HCT116 (cell line): Measurements from ENCODE around the gene DHX36. TPM values are rescaled to one million over a fixed set of nuclear protein-coding genes. Genes with fewer than 3 reads are reported as not detected.

ENCODE experiments used
- ATAC-seq: fragments of 200-7000 bp; cut with Tn5 transposase; 2 replicates; pipeline ENCODE4 v1.9.1; 2020; ENCODE audit warnings: mild to moderate bottlenecking, moderate library complexity
- BruUV-seq: library from RNA; stranded (reverse); fragments of 400-500 nt; replicated peaks from 2 replicates; lab custom pipeline; 2021; lab: Mats Ljungman, UMichigan
- CTCF ChIA-PET: fragments of 300-600 bp; sonication (Branson Sonifier 250); formaldehyde crosslinking; loops from one replicate; lab custom pipeline; 2021; ENCODE audit warnings: antibody characterized with exemption; lab: Charles Lee
- POLR2A ChIA-PET: fragments of 300-600, 350-600 bp; sonication (Branson Sonifier 250); formaldehyde crosslinking; loops from one replicate; lab custom pipeline; 2021; ENCODE audit warnings: antibody characterized with exemption; lab: Charles Lee
- RAD21 ChIA-PET, 2 experiments: fragments of 300-600 bp; sonication (Branson Sonifier 250); formaldehyde crosslinking; loops; one replicate each; lab custom pipeline; 2023; ENCODE audit warnings: low total read pairs in 2 of 2; ENCODE audit not compliant: uncharacterized antibody in 2 of 2, unreplicated experiment in 2 of 2, low non-redundant PET in 1 of 2; lab: Charles Lee
- DNase-seq: peaks from one replicate; pipeline ENCODE4 v3.0.0-alpha.2; 2010; ENCODE audit warnings: low read depth, low spot score
- H2AFZ ChIP-seq: fragments of 200-600 bp; shearing (Covaris generic), sonication (generic); 2 replicates; pipeline ENCODE4 v1.6.1; 2017; ENCODE audit warnings: low read depth, mixed run types, mixed read lengths, antibody characterized with exemption, low read length; ENCODE audit not compliant: poor library complexity, severe bottlenecking
- H3K27ac ChIP-seq: 2 replicates; pipeline ENCODE4 v1.5.1; 2012; ENCODE audit warnings: low read depth, low read length
- H3K27me3 ChIP-seq: fragments of 200-600 bp; sonication (generic); 2 replicates; pipeline ENCODE4 v1.6.1; 2016; ENCODE audit warnings: mixed run types, low read length, mixed read lengths; ENCODE audit not compliant: insufficient read depth
- H3K36me3 ChIP-seq, 2 experiments: fragments of 200-500 bp in 1 of 2; fragments of 200-600 bp in 1 of 2; sonication (Bioruptor generic) in 1 of 2; sonication (generic) in 1 of 2; 2 replicates each; pipeline versions ENCODE4 v1.5.1 to v1.6.1; 2014 to 2016; ENCODE audit warnings: low read length in 2 of 2, inconsistent platforms in 1 of 2, mixed read lengths in 1 of 2, mixed run types in 1 of 2; ENCODE audit not compliant: insufficient read depth in 2 of 2, control insufficient read depth in 1 of 2
- H3K4me1 ChIP-seq, 2 experiments: fragments of 200-600 bp in 1 of 2; sonication (generic) in 1 of 2; 2 replicates each; pipeline versions ENCODE4 v1.5.1 to v1.6.1; 2012 to 2017; ENCODE audit warnings: low read length in 2 of 2, inconsistent platforms in 1 of 2, mild to moderate bottlenecking in 1 of 2, mixed read lengths in 1 of 2, mixed run types in 1 of 2, moderate library complexity in 1 of 2; ENCODE audit not compliant: insufficient read depth in 2 of 2, control insufficient read depth in 1 of 2
- H3K4me2 ChIP-seq: fragments of 200-600 bp; sonication (generic); 2 replicates; pipeline ENCODE4 v1.6.1; 2017; ENCODE audit warnings: mixed run types, low read length, mixed read lengths
- H3K4me3 ChIP-seq, 2 experiments: fragments of 200-600 bp in 1 of 2; sonication (generic) in 1 of 2; replicated peaks in 1 of 2; 2 replicates each; pipeline ENCODE4 v1.5.1; 2011 to 2016; ENCODE audit warnings: low read length in 2 of 2, control low read depth in 1 of 2, low read depth in 1 of 2, mild to moderate bottlenecking in 1 of 2, mixed read lengths in 1 of 2, mixed run types in 1 of 2
- H3K79me2 ChIP-seq: fragments of 200-600 bp; sonication (generic); 2 replicates; pipeline ENCODE4 v1.6.1; 2017; ENCODE audit warnings: mild to moderate bottlenecking, mixed run types, low read length, moderate library complexity, mixed read lengths; ENCODE audit not compliant: insufficient read depth
- H3K9ac ChIP-seq: fragments of 200-600 bp; sonication (generic); 2 replicates; pipeline ENCODE4 v1.6.1; 2016; ENCODE audit warnings: low read length, mixed read lengths
- H3K9me2 ChIP-seq: fragments of 200-600 bp; sonication (generic), shearing (Covaris generic); 2 replicates; pipeline ENCODE4 v1.6.1; 2017; ENCODE audit warnings: mixed run types, mild to moderate bottlenecking, moderate library complexity; ENCODE audit not compliant: insufficient read depth
- H3K9me3 ChIP-seq, 2 experiments: fragments of 200-500 bp in 1 of 2; fragments of 200-600 bp in 1 of 2; sonication (Bioruptor generic) in 1 of 2; sonication (generic) in 1 of 2; 2 replicates each; pipeline ENCODE4 v1.6.1; 2014 to 2017; ENCODE audit warnings: low read length in 2 of 2, mixed read lengths in 2 of 2, inconsistent platforms in 1 of 2, low read depth in 1 of 2, mild to moderate bottlenecking in 1 of 2, mixed run types in 1 of 2, moderate library complexity in 1 of 2; ENCODE audit not compliant: control insufficient read depth in 1 of 2, insufficient read depth in 1 of 2
- H4K20me1 ChIP-seq: fragments of 200-600 bp; sonication (generic), shearing (Covaris generic); 2 replicates; pipeline ENCODE4 v1.6.1; 2017; ENCODE audit warnings: mixed run types, mild to moderate bottlenecking, moderate library complexity; ENCODE audit not compliant: insufficient read depth
- ATF3 ChIP-seq: IDR thresholded peaks from 2 replicates; pipeline ENCODE4 v1.6.1; 2012
- CEBPB ChIP-seq: IDR thresholded peaks from 2 replicates; pipeline ENCODE4 v1.6.1; 2012; ENCODE audit warnings: low read depth
- CTCF ChIP-seq, 3 experiments: fragments of 200-600 bp in 1 of 3; sonication (generic) in 1 of 3; IDR thresholded peaks in 2 of 3; conservative IDR thresholded peaks in 1 of 3; 2 replicates each; pipeline ENCODE4 v1.5.1; 2012 to 2017; ENCODE audit warnings: low read depth in 2 of 3, low read length in 2 of 3, antibody characterized with exemption in 1 of 3, borderline replicate concordance in 1 of 3, control low read depth in 1 of 3, mild to moderate bottlenecking in 1 of 3, mixed read lengths in 1 of 3, mixed run types in 1 of 3, moderate library complexity in 1 of 3; ENCODE audit not compliant: insufficient read depth in 1 of 3
- ELF1 ChIP-seq: IDR thresholded peaks from 2 replicates; pipeline ENCODE4 v1.6.1; 2012; ENCODE audit warnings: low read depth, borderline replicate concordance
- EZH2 ChIP-seq: fragments of 200-600 bp; sonication (generic); IDR thresholded peaks from 2 replicates; pipeline ENCODE4 v1.6.1; 2017; ENCODE audit warnings: antibody characterized with exemption, mixed run types
- EZH2phosphoT487 ChIP-seq: fragments of 200-600 bp; IDR thresholded peaks from 2 replicates; pipeline ENCODE4 v1.6.1; 2018; ENCODE audit warnings: antibody characterized with exemption, borderline replicate concordance
- POLR2A ChIP-seq: IDR thresholded peaks from 2 replicates; pipeline ENCODE4 v1.7.0; 2011; ENCODE audit warnings: borderline replicate concordance; ENCODE audit not compliant: insufficient read depth, insufficient read length; ENCODE audit errors: extremely low read depth
- RAD21 ChIP-seq: IDR thresholded peaks from 2 replicates; pipeline ENCODE4 v1.6.1; 2012; ENCODE audit warnings: low read depth, mild to moderate bottlenecking
- REST ChIP-seq: IDR thresholded peaks from 2 replicates; pipeline ENCODE4 v1.6.1; 2012; ENCODE audit warnings: low read depth
- SP1 ChIP-seq: IDR thresholded peaks from 2 replicates; pipeline ENCODE4 v1.6.1; 2012; ENCODE audit warnings: low read depth
- YY1 ChIP-seq: IDR thresholded peaks from 2 replicates; pipeline ENCODE4 v1.6.1; 2011; ENCODE audit warnings: low read length, low read depth, moderate library complexity, mild to moderate bottlenecking; ENCODE audit not compliant: insufficient replicate concordance; ENCODE audit errors: extremely low read depth
- intact Hi-C: fragments of 100-400 bp; cut with micrococcal nuclease; formaldehyde crosslinking; loops from 2 replicates; pipeline ENCODE4 v1.10.0; 2022
- total RNA-seq: library from RNA; stranded (reverse); gene quantifications from one replicate; pipeline ENCODE4 v1.2.1, GENCODE V29; 2021; ENCODE audit not compliant: unreplicated experiment

The DHX36 gene
- total RNA-seq, 1 experiment from 2014 or later: 49.9 TPM

GRCh38 chr3:154314152-154314551 is 10.1 kb downstream of the DHX36 start:
- peaks cover 81% of the 10 kb centered on the region for H3K79me2 ChIP-seq

More at GRCh38 chr3:154314152-154314551, 10.1 kb downstream of the DHX36 start:
- Histone ChIP-seq H3K9ac (no peak overlapping the region), H3K27ac (no peak overlapping the region), H3K27me3 (no peaks in the 10 kb centered on the region), H3K4me3 (no peak overlapping the region), H3K9me3 (no peaks in the 10 kb centered on the region), H4K20me1 (peaks cover 27% of the 10 kb centered on the region; the same call in 1 of the 2 replicates)
- no peak for ATAC-seq
- ChIA-PET RAD21 (no interaction called here), POLR2A (no interaction called here)
- DNase-seq: no peak
- TF ChIP-seq RAD21: no peak
- no peak for TF ChIP-seq REST
- no peak for TF ChIP-seq EZH2
- TF ChIP-seq CTCF (IDR thresholded peaks at IDR 0.05 in 2 of 3, conservative IDR thresholded peaks at IDR 0.05 in 1 of 3; ENCODE audit: borderline replicate concordance in 1 of 3, insufficient read depth in 1 of 3, low read depth in 2 of 3, low read length in 2 of 3): no peak; a peak in 2 of 6 replicates
- TF ChIP-seq CEBPB: no peak
- no peak for TF ChIP-seq SP1
- TF ChIP-seq YY1: no peak
- TF ChIP-seq ELF1: no peak
- TF ChIP-seq ATF3: no peak
- no peak for TF ChIP-seq POLR2A
- TF ChIP-seq EZH2phosphoT487: no peak
- TF ChIP-seq, all 23 proteins: peak for 0
- no peaks in the 10 kb centered on the region for H3K4me1 ChIP-seq
- intact Hi-C loops: no loop called here
- no peaks in the 10 kb centered on the region for H3K9me2 ChIP-seq
- H3K4me2 ChIP-seq: no peak overlapping the region
- BruUV-seq: no TSS peak
- H2AFZ ChIP-seq: no peak overlapping the region
- CTCF ChIA-PET: no interaction called here
- peaks cover 30 to 39% of the 10 kb centered on the region in 2 experiments for H3K36me3 ChIP-seq
